Liver (tissue), 3 donors: ENCODE measurements around the gene KANSL1.

ENCODE experiments used
- EGR1 ChIP-seq, 2 donors: IDR thresholded peaks; 2 replicates each; pipeline ENCODE4 v1.6.1; 2016 to 2018; ENCODE audit warnings: antibody characterized with exemption in 2 of 2, low read depth in 2 of 2
- FOXA1 ChIP-seq: IDR thresholded peaks from 2 replicates; pipeline ENCODE4 v1.6.1; 2016; ENCODE audit warnings: antibody characterized with exemption
- GABPA ChIP-seq, 2 donors: IDR thresholded peaks in 1 of 2; conservative IDR thresholded peaks in 1 of 2; 2 replicates each; pipeline ENCODE4 v1.6.1; 2016; ENCODE audit warnings: antibody characterized with exemption in 2 of 2, mild to moderate bottlenecking in 1 of 2, moderate library complexity in 1 of 2
- JUND ChIP-seq, 2 donors: IDR thresholded peaks; 2 replicates each; pipeline ENCODE4 v1.6.1; 2016; ENCODE audit warnings: antibody characterized with exemption in 2 of 2
- SP1 ChIP-seq: IDR thresholded peaks from 2 replicates; pipeline ENCODE4 v1.6.1; 2018; ENCODE audit warnings: antibody characterized with exemption, mild to moderate bottlenecking
- YY1 ChIP-seq: IDR thresholded peaks from 2 replicates; pipeline ENCODE4 v1.6.1; 2016; ENCODE audit warnings: antibody characterized with exemption, mild to moderate bottlenecking
- TF ChIP-seq, protein P1 (sequence below): fragments of 150-350 bp; IDR thresholded peaks from 2 replicates; pipeline ENCODE4 v1.5.1; 2017; ENCODE audit warnings: improper control_type of control experiment, low read depth, low read length; ENCODE audit not compliant: missing input control
- TF ChIP-seq, protein P2 (sequence below): IDR thresholded peaks from 2 replicates; pipeline ENCODE4 v1.6.1; 2016; ENCODE audit warnings: antibody characterized with exemption
- TF ChIP-seq, protein P3 (sequence below): IDR thresholded peaks from 2 replicates; pipeline ENCODE4 v1.6.1; 2016; ENCODE audit warnings: antibody characterized with exemption, mild to moderate bottlenecking
- TF ChIP-seq, protein P4 (sequence below): IDR thresholded peaks from 2 replicates; pipeline ENCODE4 v1.6.1; 2016; ENCODE audit warnings: antibody characterized with exemption
- donor health status: healthy.
- donor health status: healthy.

DNA sequence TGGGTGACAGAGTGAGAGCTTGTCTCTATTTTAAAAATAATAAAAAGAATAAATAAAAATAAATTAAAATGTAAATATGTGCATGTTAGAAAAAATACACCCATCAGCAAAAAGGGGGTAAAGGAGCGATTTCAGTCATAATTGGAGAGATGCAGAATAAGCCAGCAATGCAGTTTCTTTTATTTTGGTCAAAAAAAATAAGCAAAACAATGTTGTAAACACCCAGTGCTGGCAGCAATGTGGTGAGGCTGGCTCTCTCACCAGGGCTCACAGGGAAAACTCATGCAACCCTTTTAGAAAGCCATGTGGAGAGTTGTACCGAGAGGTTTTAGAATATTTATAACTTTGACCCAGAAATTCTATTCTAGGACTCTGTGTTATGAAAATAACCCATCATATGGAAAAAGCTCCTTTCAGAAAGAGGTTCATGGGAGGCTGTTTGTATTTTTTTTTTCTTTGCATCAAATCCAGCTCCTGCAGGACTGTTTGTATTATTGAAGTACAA is 185.7 kb downstream of the KANSL1 start:
- TF ChIP-seq, protein P1, sequence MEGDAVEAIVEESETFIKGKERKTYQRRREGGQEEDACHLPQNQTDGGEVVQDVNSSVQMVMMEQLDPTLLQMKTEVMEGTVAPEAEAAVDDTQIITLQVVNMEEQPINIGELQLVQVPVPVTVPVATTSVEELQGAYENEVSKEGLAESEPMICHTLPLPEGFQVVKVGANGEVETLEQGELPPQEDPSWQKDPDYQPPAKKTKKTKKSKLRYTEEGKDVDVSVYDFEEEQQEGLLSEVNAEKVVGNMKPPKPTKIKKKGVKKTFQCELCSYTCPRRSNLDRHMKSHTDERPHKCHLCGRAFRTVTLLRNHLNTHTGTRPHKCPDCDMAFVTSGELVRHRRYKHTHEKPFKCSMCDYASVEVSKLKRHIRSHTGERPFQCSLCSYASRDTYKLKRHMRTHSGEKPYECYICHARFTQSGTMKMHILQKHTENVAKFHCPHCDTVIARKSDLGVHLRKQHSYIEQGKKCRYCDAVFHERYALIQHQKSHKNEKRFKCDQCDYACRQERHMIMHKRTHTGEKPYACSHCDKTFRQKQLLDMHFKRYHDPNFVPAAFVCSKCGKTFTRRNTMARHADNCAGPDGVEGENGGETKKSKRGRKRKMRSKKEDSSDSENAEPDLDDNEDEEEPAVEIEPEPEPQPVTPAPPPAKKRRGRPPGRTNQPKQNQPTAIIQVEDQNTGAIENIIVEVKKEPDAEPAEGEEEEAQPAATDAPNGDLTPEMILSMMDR: no peak
- TF ChIP-seq, protein P2, sequence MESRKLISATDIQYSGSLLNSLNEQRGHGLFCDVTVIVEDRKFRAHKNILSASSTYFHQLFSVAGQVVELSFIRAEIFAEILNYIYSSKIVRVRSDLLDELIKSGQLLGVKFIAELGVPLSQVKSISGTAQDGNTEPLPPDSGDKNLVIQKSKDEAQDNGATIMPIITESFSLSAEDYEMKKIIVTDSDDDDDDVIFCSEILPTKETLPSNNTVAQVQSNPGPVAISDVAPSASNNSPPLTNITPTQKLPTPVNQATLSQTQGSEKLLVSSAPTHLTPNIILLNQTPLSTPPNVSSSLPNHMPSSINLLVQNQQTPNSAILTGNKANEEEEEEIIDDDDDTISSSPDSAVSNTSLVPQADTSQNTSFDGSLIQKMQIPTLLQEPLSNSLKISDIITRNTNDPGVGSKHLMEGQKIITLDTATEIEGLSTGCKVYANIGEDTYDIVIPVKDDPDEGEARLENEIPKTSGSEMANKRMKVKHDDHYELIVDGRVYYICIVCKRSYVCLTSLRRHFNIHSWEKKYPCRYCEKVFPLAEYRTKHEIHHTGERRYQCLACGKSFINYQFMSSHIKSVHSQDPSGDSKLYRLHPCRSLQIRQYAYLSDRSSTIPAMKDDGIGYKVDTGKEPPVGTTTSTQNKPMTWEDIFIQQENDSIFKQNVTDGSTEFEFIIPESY: no peak
- TF ChIP-seq, protein P3, sequence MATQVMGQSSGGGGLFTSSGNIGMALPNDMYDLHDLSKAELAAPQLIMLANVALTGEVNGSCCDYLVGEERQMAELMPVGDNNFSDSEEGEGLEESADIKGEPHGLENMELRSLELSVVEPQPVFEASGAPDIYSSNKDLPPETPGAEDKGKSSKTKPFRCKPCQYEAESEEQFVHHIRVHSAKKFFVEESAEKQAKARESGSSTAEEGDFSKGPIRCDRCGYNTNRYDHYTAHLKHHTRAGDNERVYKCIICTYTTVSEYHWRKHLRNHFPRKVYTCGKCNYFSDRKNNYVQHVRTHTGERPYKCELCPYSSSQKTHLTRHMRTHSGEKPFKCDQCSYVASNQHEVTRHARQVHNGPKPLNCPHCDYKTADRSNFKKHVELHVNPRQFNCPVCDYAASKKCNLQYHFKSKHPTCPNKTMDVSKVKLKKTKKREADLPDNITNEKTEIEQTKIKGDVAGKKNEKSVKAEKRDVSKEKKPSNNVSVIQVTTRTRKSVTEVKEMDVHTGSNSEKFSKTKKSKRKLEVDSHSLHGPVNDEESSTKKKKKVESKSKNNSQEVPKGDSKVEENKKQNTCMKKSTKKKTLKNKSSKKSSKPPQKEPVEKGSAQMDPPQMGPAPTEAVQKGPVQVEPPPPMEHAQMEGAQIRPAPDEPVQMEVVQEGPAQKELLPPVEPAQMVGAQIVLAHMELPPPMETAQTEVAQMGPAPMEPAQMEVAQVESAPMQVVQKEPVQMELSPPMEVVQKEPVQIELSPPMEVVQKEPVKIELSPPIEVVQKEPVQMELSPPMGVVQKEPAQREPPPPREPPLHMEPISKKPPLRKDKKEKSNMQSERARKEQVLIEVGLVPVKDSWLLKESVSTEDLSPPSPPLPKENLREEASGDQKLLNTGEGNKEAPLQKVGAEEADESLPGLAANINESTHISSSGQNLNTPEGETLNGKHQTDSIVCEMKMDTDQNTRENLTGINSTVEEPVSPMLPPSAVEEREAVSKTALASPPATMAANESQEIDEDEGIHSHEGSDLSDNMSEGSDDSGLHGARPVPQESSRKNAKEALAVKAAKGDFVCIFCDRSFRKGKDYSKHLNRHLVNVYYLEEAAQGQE: no peak
- TF ChIP-seq GABPA (IDR thresholded peaks at IDR 0.05 in 1 of 2, conservative IDR thresholded peaks at IDR 0.05 in 1 of 2): no peak
- TF ChIP-seq, protein P4, sequence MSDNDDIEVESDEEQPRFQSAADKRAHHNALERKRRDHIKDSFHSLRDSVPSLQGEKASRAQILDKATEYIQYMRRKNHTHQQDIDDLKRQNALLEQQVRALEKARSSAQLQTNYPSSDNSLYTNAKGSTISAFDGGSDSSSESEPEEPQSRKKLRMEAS: no peak
- no peak for TF ChIP-seq JUND (IDR thresholded peaks at IDR 0.05)
- no peak for TF ChIP-seq EGR1 (IDR thresholded peaks at IDR 0.05; ENCODE audit: low read depth in 2 of 2)
- TF ChIP-seq YY1: no peak
- no peak for TF ChIP-seq FOXA1
- TF ChIP-seq SP1: no peak
